Body of pancreas (tissue), 4 donors: ENCODE measurements around the gene SLC35F3.

Experiments
- POLR2A ChIP-seq, 3 donors: fragments of 450-650 bp; IDR thresholded peaks; one replicate each; pipeline ENCODE4 v1.6.1; 2016; ENCODE audit warnings: antibody characterized with exemption in 3 of 3, mild to moderate bottlenecking in 2 of 3
- TF ChIP-seq, protein P1 (sequence below), 7 experiments: fragments of 450-650 bp in 4 of 7; fragments of 200-600 bp in 3 of 7; sonication (generic) in 3 of 7; IDR thresholded peaks; one replicate each; pipeline ENCODE4 v1.5.1; 2016 to 2019; ENCODE audit warnings: antibody characterized with exemption in 7 of 7

DNA sequence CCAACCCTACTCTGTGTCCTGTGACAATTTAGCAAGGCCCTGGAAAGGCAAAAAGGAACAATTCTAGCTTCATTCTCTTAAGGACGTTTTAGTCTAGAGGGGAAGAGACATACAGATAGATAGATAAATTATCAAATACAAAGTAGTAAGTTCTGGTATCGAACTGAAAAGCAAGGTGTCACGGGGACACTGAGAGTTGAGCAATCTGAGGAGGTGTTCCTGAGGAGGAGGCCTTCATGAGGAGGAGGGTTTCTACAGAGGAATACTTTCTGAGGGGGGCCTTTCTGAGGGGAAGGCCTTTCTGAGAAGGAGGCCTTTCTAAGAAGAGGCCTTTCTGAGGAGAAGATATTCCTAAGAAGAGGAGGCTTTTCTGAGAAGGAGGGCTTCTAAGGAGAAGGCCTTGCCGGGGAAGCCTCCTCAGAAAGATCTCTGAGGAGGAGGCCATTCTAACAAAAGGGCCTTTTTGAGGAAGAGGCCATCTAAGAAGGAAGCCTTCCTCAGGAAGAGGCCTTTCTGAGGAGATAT is 312.9 kb downstream of the SLC35F3 start:
- TF ChIP-seq, protein P1, sequence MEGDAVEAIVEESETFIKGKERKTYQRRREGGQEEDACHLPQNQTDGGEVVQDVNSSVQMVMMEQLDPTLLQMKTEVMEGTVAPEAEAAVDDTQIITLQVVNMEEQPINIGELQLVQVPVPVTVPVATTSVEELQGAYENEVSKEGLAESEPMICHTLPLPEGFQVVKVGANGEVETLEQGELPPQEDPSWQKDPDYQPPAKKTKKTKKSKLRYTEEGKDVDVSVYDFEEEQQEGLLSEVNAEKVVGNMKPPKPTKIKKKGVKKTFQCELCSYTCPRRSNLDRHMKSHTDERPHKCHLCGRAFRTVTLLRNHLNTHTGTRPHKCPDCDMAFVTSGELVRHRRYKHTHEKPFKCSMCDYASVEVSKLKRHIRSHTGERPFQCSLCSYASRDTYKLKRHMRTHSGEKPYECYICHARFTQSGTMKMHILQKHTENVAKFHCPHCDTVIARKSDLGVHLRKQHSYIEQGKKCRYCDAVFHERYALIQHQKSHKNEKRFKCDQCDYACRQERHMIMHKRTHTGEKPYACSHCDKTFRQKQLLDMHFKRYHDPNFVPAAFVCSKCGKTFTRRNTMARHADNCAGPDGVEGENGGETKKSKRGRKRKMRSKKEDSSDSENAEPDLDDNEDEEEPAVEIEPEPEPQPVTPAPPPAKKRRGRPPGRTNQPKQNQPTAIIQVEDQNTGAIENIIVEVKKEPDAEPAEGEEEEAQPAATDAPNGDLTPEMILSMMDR (IDR thresholded peaks at IDR 0.05), result no peak
- no peak for TF ChIP-seq POLR2A (IDR thresholded peaks at IDR 0.05)
